ENCODE results near the gene COA8. TPM values are rescaled to one million over a fixed set of nuclear protein-coding genes. Genes with fewer than 3 reads are reported as not detected.

COA8 gene
- total and polyA plus RNA-seq, 2 of the 13 experiments (the other 11 are each of a cell fraction or from before 2014, with no cell fraction given), result 10.9 to 25.1 TPM

- peak; percentile 43; the same call in 1 of the 2 replicates for TF ChIP-seq ZGPAT (CRISPR knock-in tag; IDR thresholded peaks at IDR 0.05)
- 0 out of 2 replicates have a peak, but pooled peaks have one; percentile 10 for TF ChIP-seq SIN3A (IDR thresholded peaks at IDR 0.05; ENCODE audit: borderline replicate concordance, low read depth, low read length)
- peak; percentile 14; the same call in 1 of the 2 replicates for TF ChIP-seq ZNF350 (CRISPR knock-in tag; IDR thresholded peaks at IDR 0.05; ENCODE audit: borderline replicate concordance, low read depth)
- peak; percentile 59; the same call in 1 of the 2 replicates for TF ChIP-seq YEATS4 (CRISPR knock-in tag; IDR thresholded peaks at IDR 0.05; ENCODE audit: borderline replicate concordance)
- peak; percentile 18; the same call in 1 of the 2 replicates for TF ChIP-seq SOX5 (CRISPR knock-in tag; IDR thresholded peaks at IDR 0.05; ENCODE audit: borderline replicate concordance)
- 0 out of 2 replicates have a peak, but pooled peaks have one; percentile 32 for TF ChIP-seq MIER2 (CRISPR knock-in tag; IDR thresholded peaks at IDR 0.05)
- 0 out of 2 replicates have a peak, but pooled peaks have one; percentile 34 for TF ChIP-seq ZNF343 (CRISPR knock-in tag; IDR thresholded peaks at IDR 0.05)
- peak; percentile 32; the same call in 1 of the 2 replicates for TF ChIP-seq THAP9 (CRISPR knock-in tag; IDR thresholded peaks at IDR 0.05; ENCODE audit: borderline replicate concordance)
- 0 out of 2 replicates have a peak, but pooled peaks have one; percentile 17 for TF ChIP-seq POGZ (CRISPR knock-in tag; IDR thresholded peaks at IDR 0.05)
- TF ChIP-seq ARNTL (CRISPR knock-in tag; IDR thresholded peaks at IDR 0.05), result peak; percentile 69; the same call in 1 of the 2 replicates
- 0 out of 2 replicates have a peak, but pooled peaks have one; percentile 6 for TF ChIP-seq HNF4A (CRISPR knock-in tag; IDR thresholded peaks at IDR 0.05)
- TF ChIP-seq, protein P1, sequence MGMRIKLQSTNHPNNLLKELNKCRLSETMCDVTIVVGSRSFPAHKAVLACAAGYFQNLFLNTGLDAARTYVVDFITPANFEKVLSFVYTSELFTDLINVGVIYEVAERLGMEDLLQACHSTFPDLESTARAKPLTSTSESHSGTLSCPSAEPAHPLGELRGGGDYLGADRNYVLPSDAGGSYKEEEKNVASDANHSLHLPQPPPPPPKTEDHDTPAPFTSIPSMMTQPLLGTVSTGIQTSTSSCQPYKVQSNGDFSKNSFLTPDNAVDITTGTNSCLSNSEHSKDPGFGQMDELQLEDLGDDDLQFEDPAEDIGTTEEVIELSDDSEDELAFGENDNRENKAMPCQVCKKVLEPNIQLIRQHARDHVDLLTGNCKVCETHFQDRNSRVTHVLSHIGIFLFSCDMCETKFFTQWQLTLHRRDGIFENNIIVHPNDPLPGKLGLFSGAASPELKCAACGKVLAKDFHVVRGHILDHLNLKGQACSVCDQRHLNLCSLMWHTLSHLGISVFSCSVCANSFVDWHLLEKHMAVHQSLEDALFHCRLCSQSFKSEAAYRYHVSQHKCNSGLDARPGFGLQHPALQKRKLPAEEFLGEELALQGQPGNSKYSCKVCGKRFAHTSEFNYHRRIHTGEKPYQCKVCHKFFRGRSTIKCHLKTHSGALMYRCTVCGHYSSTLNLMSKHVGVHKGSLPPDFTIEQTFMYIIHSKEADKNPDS (CRISPR knock-in tag; IDR thresholded peaks at IDR 0.05), result peak; percentile 49; the same call in 1 of the 2 replicates
- peak; percentile 57; the same call in 1 of the 2 replicates for TF ChIP-seq POLR2G (IDR thresholded peaks at IDR 0.05; ENCODE audit: low read depth, low read length)
- TF ChIP-seq, protein P2, sequence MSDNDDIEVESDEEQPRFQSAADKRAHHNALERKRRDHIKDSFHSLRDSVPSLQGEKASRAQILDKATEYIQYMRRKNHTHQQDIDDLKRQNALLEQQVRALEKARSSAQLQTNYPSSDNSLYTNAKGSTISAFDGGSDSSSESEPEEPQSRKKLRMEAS (IDR thresholded peaks at IDR 0.05), result peak; percentile 75
- peak; percentile 73 for TF ChIP-seq ZNF772 (CRISPR knock-in tag; IDR thresholded peaks at IDR 0.05)
- TF ChIP-seq, protein P3, sequence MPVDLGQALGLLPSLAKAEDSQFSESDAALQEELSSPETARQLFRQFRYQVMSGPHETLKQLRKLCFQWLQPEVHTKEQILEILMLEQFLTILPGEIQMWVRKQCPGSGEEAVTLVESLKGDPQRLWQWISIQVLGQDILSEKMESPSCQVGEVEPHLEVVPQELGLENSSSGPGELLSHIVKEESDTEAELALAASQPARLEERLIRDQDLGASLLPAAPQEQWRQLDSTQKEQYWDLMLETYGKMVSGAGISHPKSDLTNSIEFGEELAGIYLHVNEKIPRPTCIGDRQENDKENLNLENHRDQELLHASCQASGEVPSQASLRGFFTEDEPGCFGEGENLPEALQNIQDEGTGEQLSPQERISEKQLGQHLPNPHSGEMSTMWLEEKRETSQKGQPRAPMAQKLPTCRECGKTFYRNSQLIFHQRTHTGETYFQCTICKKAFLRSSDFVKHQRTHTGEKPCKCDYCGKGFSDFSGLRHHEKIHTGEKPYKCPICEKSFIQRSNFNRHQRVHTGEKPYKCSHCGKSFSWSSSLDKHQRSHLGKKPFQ (CRISPR knock-in tag; IDR thresholded peaks at IDR 0.05; ENCODE audit: insufficient replicate concordance), result peak; percentile 35
- TF ChIP-seq, protein P4, sequence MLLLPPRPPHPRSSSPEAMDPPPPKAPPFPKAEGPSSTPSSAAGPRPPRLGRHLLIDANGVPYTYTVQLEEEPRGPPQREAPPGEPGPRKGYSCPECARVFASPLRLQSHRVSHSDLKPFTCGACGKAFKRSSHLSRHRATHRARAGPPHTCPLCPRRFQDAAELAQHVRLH (CRISPR knock-in tag; IDR thresholded peaks at IDR 0.05; ENCODE audit: borderline replicate concordance, low read depth), result 0 out of 2 replicates have a peak, but pooled peaks have one; percentile 29
- peak; percentile 58 for TF ChIP-seq IKZF4 (CRISPR knock-in tag; IDR thresholded peaks at IDR 0.05; ENCODE audit: borderline replicate concordance, low read depth, not compliant biosample characterization)
- TF ChIP-seq BRD4 (CRISPR knock-in tag; IDR thresholded peaks at IDR 0.05), result peak; percentile 91
Observed at GRCh38 chr14:103525430-103526246, 37.1 kb upstream of the COA8 start (continued).

Measured in HepG2 (cell line).